Stimulated activated CD4-positive, alpha-beta T cell treated with anti-CD3 and anti-CD28 coated beads, Interleukin-15, amount 100 ng/mL, for 48 hours (primary cell): ENCODE measurements around the gene KRTAP3-1.

ENCODE experiments used
- DNase-seq, 2 donors: peaks; one replicate each; pipeline ENCODE4 v3.0.0-alpha.2; 2020; ENCODE audit warnings: low read depth in 2 of 2

The KRTAP3-1 gene

DNA sequence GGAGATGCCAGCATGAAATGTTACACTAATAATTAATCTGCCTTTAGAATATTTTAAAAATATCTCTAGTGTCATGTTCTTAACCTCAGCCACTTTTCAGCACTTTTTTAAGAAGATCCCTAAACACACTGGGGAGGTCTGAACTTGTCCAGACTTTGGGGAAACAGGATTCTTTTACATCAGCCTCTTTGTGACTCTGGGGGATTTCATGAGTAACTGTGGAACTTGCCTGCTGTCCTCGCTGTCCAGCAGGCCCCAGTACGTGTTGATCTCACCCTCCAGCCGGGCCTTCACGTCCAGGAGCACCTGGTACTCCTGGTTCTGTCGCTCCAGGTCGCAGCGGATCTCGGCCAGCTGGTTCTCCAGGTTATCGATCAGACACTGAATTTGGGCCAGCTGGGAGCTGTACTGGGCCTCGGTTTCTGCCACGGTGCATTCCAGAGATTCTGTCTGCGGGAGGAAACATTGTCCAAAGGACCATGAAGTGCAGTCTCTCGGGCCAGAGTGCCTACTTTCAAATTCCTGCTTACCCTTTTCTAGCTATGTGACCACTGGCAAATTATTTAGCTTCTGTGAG, 30.3 kb downstream of the KRTAP3-1 start:
- DNase-seq = no peak

DNA sequence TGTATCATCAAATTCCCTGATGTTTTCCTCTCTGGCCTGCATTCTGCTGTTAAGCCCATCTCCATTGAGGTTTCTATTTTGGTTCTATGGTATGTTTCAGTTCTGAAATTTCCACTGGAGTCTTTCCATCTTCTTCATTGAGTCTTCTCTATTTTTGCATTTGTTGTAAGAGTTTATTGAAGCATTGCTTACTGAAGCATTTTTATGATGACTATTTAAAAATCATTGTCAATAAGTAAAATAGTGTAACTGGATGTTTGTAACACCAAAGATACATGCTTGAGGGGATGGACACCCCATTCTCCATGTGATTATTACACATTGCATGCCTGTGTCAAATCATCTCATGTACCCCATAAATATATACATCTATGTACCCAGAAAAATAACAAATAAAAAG, 33.4 kb downstream of the KRTAP3-1 start:
- DNase-seq = no peak

GRCh38 chr17:40974366-40974765, 34.6 kb downstream of the KRTAP3-1 start:
- no peak for DNase-seq

DNA sequence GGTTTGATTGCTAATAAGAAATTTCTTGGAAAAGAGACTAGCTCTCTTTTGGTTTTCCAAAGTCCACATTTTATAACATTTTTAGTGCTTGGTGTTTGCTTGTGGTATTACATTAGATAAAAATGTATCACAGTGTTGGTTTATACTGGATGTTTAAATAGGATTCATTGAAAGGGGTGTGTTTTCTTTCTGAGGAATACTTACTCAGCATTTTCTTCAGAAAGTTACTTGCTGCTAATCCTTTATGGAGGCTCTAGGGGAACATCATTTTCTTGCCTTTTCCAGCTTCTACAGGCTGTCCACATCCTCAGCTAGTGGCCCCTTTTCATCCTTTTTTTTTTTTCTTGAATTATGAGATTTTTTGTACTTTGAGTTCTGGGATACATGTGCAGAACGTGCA, 41.3 kb downstream of the KRTAP3-1 start:
- no peak for DNase-seq

DNA sequence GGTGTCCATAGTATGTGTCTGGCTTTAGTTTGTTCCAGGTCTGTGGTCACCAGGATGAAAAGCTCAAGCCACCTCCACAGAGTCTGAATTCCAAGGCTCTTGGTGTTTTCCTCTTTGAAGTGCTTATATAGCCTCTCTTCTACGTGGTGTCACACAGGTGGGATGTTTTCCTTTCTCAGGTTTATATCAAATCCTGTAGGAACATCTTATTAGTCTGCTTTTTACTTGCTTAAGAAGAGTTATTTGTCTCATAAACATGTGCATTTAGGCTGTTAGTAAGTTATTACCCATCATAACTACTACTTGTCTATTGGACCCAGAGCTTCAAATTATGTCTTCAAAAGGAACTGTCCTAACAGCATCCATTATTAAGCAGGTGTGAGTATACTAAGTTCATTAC, 42.1 kb downstream of the KRTAP3-1 start, which contains the start of gene KRT39:
Gene KRT39 (minus strand): TSS at position 101 of the 400 bp plus-strand sequence. CDS start 92 bp downstream, at position 9.
- DNase-seq = no peak

DNA sequence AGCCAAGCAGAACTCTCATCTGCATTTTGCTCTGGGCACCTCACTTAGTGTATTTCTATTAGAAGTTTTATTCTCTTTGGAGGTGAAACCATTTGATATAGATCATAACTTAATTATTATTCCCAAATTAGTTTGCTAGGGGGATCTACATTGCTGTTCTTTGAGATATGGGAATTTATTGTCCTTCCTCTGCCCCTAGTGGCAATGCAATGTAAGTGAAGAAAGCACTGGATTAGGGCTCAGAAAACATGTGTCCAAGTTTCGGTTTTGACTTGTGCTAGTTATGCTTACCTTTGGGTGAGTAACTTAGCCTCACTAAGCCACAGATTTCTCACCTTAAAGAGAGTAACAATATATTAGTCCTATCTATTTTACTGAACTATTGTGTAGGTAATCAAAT, 45.1 kb downstream of the KRTAP3-1 start:
- DNase-seq = no peak

DNA sequence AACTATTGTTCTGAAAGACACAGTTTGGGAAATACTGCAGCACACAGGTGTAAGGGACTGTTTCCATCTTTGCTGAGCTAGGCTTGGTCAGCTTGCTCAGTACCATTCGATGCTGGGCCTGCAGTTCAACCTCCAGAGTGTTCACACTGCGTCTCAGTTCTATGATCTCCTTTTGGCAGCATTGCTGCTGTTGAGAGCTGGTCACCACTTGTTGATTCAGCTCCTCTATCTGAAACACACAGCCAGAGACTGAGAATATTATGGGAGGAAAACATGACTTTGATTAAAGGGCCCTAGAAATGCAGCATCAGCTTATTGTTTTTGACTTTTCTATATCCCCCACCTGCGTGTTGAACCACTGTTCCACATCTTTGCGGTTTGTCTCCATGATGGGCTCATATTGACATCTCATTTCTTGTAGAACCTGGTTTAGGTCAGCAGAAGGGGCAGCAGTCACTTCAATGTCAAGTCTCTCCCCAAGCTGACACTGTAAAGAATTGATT, 46.8 kb downstream of the KRTAP3-1 start:
- no peak for DNase-seq

- no peak for DNase-seq
Measured at GRCh38 chr17:40961591-40961990, 47.3 kb downstream of the KRTAP3-1 start.

DNA sequence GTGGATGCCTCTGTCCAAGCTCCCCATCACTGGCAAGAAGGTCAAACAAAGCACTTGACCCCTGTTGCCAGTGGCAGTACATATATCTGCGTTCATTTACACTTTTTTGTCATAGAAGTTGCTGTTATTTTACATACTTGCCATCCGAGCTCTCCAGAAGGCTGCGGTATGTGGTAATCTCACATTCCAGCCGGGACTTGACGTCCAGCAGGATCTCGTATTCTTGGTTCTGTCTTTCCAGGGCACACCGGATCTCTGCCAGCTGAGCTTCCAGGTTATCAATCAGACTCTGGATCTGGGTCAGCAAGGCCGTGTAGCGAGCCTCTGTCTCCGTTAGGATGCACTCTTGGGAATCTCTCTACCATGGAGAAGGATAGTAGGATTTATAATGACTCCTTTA, 48.8 kb downstream of the KRTAP3-1 start:
- DNase-seq = no peak
